Posterior cingulate gyrus (tissue), 11 donors: ENCODE results near the gene ZC3H8.

Experiments used
- DNase-seq, 10 donors: peaks; one replicate each; pipeline versions ENCODE4 v3.0.0 to v3.0.0-alpha.2; 2020 to 2021; ENCODE audit warnings: mixed read lengths in 3 of 10
- intact Hi-C: fragments of 100-400 bp; cut with DNase I; formaldehyde crosslinking; loops from one replicate; pipeline ENCODE4 v1.15.1; 2023

Gene ZC3H8

DNA sequence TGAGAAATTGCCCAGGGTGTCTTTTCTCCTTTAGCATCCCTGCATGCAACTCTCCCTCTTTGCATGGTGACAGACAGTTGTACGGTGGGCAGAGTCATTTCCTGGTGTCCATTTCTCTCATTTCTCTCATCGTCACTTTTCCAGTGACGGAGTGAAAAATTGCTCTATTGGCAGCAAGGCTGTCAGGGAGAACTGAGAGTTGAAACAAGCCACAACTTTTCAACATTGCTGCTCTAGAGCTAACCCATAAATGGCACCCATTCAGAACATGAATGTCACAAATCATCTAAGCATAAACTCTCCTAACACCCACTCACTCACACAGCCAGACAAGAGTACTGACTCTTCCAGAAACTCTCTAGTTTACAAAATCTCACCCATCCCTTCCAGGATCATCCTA, 55.7 kb downstream of the ZC3H8 start:
- intact Hi-C loops: no loop called here
- DNase-seq: no peak

GRCh38 chr2:112198780-112199179, 56.1 kb downstream of the ZC3H8 start:
- no peak for DNase-seq
- intact Hi-C loops: no loop called here

DNA sequence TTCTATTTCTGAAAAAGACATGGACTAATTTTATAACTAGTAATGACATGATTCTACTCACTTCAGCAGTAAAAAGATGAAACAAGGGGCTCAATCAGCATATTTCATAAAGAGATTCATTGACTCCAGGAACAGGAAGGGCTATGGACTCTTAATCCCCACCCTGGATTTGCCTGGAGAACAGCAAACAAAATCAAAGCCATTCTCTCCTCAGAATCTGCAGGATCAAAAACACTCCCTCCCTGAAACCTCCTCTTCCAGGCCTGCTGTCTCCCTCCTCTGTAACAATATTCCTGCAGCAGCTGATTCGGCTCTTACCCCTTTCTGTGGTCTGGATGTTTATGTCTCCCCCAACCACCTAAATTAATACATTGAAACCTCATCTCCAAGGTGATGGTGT, 57.0 kb downstream of the ZC3H8 start:
- intact Hi-C loops: no loop called here
- no peak for DNase-seq

GRCh38 chr2:112195950-112196349, 58.9 kb downstream of the ZC3H8 start:
- intact Hi-C loops: no loop called here
- no peak for DNase-seq

- intact Hi-C loops: no loop called here
- no peak for DNase-seq
These were observed 59.6 kb downstream of the ZC3H8 start for GRCh38 chr2:112195167-112195766.

DNA sequence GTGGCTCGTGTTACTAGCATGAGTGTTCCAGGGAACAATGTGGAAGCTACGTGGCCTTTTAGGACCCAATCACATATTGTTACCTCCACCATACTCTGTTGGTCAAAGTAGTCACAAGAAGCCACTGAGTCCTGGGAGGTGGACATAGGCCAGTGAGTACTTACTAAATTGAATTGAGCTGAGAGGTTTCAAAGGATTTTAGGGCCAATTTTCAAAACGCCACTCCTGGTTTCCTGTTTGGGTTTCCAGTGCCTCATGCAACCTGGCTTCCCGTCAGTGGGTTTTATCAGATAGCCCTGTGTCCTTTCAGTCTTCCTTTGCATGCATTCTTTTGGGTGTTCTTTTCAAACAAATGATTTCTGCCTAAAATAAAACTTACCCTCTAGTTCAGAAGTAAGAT, 60.4 kb downstream of the ZC3H8 start:
- intact Hi-C loops: no loop called here
- DNase-seq: no peak

DNA sequence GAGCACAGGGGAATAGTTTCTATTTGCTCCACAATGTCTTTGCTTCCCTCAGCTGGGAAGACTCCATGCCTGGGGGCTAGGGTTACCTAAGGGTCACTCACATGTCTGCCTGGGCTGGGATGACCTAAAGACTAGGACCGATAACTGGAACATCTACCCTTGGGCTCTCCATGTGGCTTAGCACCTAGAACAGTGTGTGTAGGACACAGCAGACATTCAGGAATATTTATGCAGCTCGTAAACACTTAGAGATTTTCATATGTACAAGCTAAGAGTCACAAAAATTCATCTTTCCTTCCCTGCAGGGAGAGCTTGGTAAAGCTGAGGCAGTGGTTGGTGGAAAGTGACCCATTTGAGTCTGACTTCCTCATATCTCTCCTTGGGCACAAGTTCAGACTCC, 60.8 kb downstream of the ZC3H8 start:
- intact Hi-C loops: no loop called here
- DNase-seq: no peak

DNA sequence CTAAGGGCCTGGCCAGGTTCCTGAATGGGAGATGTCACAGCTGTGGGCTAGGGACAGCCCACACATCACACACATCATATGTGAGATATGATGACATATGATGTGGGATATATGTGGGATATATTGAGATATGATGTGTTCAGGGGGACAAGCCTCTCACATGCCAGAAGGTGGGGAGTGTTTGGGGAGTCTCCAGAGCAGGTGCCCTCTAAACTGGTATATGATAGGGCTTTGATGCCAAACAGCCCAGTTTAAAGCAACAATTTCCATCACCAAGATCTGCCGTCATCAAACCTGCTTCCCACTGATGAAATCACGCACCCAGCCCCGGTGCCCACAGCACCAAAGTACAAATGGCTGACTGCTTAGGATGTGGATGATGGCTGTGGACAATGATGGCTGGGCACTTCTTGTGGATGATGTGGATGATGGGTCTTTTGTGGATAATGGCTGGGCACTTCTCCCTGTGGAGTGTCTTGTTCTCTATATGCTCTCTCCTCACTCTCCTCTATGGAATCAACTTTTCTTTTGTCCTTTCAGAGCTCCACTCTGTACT, 65.8 kb downstream of the ZC3H8 start:
- DNase-seq: peak in 1 of 10 donors; percentile 61
- intact Hi-C loops: no loop called here

- no peak for DNase-seq
- intact Hi-C loops: no loop called here
These were observed 66.8 kb downstream of the ZC3H8 start for GRCh38 chr2:112187805-112188596.

DNA sequence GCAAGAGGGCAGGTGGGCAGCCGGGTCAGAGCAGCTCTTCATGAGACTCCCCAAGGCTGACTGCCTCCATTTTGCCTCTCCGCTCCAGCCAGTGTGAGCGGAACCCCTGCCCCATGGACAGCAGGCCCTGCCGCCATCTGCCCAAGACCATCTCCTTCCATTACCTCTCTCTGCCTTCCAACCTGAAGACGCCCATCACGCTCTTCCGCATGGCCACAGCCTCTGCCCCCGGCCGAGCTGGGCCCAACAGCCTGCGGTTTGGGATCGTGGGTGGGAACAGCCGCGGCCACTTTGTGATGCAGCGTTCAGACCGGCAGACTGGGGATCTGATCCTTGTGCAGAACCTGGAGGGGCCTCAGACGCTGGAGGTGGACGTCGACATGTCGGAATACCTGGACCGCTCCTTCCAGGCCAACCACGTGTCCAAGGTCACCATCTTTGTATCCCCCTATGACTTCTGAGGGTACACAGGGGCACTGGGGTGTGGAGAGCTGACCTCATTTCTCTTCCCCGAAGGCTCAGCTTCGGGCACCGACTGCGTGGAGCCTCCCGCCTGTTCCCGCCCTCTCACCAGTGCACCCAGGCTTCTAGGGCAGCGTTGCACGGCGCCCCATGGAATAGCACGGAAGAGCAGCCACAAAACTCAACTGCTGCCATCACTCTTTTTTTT, 67.7 kb downstream of the ZC3H8 start:
- intact Hi-C loops: no loop called here
- DNase-seq: peak in 1 of 10 donors; percentile 71

- DNase-seq: no peak
- intact Hi-C loops: no loop called here
These were observed 69.7 kb downstream of the ZC3H8 start for GRCh38 chr2:112185131-112185530.

GRCh38 chr2:112184121-112184520, 70.7 kb downstream of the ZC3H8 start:
- DNase-seq: no peak
- intact Hi-C loops: no loop called here

- intact Hi-C loops: no loop called here
- DNase-seq: no peak
These were observed 71.4 kb downstream of the ZC3H8 start for GRCh38 chr2:112183327-112184025.

DNA sequence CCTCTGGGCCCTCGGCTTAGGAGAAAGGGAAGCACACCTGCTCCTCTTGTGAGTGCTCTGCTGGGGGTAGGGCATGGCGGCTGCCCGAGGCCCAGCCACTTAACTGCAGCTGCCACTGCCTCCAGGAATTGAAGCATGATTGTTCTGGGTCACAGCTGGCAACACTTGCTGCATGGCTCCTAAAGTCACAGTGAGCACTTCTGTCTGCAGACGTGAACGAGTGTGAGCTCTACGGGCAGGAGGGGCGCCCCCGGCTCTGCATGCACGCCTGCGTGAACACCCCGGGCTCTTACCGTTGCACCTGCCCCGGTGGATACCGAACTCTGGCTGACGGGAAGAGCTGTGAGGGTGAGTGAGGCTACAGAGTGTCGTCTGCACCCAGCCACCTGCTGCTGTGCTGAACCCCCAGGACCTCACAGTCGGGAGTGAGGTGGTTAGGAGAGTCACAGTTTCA, 72.2 kb downstream of the ZC3H8 start:
- DNase-seq: peak in 1 of 10 donors; percentile 48
- intact Hi-C loops: no loop called here

DNA sequence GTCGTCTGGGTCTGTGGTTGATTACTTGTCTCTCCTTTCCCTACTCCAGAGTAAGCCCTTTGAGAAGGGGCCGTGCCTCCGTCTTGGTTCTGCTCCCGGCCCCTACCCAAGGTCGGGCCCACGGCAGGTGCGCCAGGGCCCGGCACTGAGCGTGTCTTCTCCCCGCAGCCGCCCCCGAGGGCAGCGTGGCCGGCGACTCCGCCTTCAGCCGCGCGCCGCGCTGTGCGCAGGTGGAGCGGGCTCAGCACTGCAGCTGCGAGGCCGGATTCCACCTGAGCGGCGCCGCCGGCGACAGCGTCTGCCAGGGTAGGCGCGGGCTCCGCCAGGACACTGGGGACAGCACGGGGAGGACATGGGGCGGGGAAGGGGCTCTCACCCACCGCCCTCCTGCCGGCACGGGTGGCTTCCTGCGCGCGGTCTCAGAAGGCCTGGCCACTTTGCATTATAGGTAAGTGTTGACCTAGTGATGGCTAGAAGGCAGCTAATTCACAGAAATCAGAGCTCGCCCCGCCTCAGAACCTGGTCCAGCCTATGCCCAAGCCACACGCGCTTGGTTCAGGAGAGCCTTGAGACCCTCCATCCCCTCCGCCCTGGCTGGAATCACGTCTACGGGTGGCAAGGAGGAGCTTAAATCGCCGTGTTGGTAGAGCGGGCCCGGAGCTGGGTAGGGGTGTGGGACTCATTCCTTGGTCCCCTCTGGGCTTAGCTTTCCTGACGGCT, 73.1 kb downstream of the ZC3H8 start:
- DNase-seq: no peak

DNA sequence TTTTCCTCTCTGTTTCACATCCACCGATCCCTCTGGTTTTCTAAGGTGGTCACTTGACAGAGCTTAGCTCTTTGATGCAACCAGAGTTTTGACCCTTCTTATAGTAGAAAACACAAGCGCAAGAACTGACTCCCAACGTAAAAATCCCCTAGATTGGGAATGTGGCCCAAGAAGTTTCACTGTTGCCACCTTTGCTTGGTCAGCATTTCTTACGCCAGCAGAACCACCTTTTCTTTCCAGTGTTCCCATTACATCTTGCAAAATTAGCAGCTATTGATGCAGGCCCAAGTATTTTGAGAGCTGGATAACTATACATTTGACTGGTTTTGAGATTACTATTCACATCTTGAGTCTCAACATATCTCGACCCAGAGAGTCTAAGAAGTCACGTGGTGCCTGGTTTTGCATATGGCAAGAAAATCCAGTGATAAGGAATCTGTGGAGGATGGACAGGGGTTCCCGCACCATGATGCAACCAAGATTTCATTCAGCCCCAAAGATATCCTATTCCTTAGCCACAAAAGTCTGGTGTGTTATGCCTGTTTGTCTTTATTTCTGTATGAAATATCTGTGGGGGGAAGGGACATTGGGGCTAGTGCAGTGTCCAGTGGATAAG, 78.8 kb downstream of the ZC3H8 start:
- intact Hi-C loops: no loop called here

More for the DNA sequence above, 73.1 kb downstream of the ZC3H8 start:
- intact Hi-C loops: no loop called here

GRCh38 chr2:112175333-112175732, 79.5 kb downstream of the ZC3H8 start:
- no peak for DNase-seq
- intact Hi-C loops: no loop called here

More for the DNA sequence above, 78.8 kb downstream of the ZC3H8 start:
- DNase-seq: no peak

DNA sequence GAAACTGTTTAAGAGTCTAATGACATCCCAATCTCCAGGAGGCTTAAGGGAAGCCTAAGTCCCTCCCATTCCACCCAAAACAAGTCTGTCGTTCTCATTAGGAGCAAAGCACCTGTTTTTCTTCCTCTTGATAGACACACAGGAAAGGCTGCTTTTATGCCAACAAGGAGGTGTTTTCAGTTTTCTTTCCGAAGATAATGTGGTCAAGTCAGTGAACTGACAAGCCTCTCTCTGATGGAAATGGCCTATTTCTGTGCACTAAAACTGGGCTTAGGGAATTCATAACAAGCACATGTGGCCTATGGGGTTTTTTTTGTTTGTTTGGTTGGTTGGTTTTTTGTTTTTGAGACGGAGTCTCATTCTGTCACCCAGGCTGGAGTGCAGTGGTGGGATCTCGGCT, 80.5 kb downstream of the ZC3H8 start:
- no peak for DNase-seq
- intact Hi-C loops: no loop called here

DNA sequence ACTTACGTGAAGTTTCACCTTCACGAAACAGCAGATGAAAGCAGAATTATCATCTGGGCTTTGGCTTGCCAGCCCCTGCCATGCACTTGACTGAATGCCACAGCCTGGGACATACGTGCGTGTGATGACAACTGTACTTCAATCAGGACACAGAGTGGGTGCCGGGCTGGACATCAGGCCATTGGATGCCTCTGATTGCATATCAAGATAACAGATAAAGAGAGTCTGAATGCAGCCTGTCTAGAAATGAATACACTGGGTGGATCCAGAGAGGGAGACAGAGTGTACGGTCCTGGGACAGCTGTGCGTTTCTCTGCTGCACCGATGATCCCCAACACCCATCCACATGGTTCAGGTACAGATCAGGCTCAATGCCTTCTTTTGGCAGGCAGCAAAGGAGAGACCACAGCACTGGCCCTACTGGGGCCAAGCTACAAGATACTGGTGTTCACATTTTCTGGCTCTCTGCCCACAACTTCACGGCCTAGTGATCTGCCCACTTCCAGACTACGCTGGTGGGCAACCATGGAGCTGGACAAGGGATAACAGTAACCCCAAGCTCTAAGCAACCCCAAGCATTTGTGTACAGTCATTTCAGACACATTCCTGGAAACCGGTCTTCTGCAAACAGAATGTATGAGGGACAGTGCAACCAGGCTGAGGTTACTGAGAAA, 81.1 kb downstream of the ZC3H8 start:
- intact Hi-C loops: no loop called here
- DNase-seq: no peak
